D721Med (cell line): Measurements from ENCODE around the gene ZBTB49.

Experiments
- DNase-seq: peaks from one replicate; pipeline ENCODE4 v3.0.0; 2011; ENCODE audit warnings: low spot score; ENCODE audit not compliant: insufficient read length
- FAIRE-seq: peaks from 2 replicates; lab custom pipeline; 2011; peaks lifted over from hg19 to GRCh38; lab: Jason Lieb, UNC
- TF ChIP-seq, protein P1 (sequence below): IDR thresholded peaks from 2 replicates; pipeline ENCODE4 v1.5.1; 2012; ENCODE audit warnings: mild to moderate bottlenecking, control low read depth; ENCODE audit not compliant: insufficient read depth; ENCODE audit errors: missing control alignments

ZBTB49 gene

DNA sequence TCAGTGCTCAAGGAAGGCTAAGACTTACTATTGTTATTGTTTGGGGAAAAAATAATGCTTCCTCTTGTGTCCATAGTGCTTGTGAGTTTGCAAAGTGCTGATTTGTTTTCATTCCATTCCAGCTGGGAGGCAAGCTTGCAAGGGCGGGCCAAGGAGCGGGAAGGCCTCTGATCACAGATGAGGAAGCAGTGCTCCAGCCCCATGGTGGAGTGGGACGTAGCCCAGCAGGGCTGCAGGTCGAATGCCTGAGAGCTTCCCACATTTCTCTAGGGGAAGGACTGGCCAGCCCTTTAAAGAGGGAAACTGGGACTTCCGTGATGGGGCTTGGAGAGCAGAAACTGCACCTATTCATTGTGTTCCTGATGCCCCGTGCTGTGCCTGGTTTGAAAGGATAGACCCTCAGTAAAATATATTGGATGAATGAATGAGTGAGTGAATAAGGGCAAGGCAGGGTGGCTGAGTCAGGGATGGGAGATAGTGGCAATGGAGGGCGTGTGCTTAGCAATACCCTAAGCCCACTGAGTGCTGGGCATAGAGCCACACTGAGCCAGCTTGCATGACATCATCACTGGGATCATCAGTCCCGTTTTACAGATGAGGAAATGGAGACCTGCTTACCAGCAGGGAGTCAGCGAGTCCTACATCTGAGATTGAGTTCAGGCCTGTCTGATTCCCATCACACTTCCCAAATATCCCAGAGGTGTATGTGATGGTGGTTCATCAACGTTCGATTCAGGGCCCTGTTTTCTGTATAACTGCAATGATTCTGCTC is 78.9 kb downstream of the ZBTB49 start:
- FAIRE-seq (no peak), DNase-seq (no peak)
- TF ChIP-seq, protein P1, sequence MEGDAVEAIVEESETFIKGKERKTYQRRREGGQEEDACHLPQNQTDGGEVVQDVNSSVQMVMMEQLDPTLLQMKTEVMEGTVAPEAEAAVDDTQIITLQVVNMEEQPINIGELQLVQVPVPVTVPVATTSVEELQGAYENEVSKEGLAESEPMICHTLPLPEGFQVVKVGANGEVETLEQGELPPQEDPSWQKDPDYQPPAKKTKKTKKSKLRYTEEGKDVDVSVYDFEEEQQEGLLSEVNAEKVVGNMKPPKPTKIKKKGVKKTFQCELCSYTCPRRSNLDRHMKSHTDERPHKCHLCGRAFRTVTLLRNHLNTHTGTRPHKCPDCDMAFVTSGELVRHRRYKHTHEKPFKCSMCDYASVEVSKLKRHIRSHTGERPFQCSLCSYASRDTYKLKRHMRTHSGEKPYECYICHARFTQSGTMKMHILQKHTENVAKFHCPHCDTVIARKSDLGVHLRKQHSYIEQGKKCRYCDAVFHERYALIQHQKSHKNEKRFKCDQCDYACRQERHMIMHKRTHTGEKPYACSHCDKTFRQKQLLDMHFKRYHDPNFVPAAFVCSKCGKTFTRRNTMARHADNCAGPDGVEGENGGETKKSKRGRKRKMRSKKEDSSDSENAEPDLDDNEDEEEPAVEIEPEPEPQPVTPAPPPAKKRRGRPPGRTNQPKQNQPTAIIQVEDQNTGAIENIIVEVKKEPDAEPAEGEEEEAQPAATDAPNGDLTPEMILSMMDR, result no peak
